Renal cortical epithelial cell (primary cell): ENCODE measurements around the gene SLC38A1. TPM values are rescaled to one million over a fixed set of nuclear protein-coding genes. Genes with fewer than 3 reads are reported as not detected.
"Not testable (repeated sequence)": the region's sequence is repeated elsewhere in the genome, so short reads cannot be mapped to it uniquely, and the experiment has no call there.

Experiments
- DNase-seq: peaks from one replicate; pipeline ENCODE4 v3.0.0-alpha.2; 2011; ENCODE audit warnings: low read depth
- total RNA-seq: library from RNA; depleted of rRNA; stranded (reverse); fragments of >200 nt; gene quantifications from 2 replicates; pipeline ENCODE4 v1.2.3, GENCODE V29; 2014

The SLC38A1 gene
- 173 and 228 TPM in 2 replicates for total RNA-seq

DNA sequence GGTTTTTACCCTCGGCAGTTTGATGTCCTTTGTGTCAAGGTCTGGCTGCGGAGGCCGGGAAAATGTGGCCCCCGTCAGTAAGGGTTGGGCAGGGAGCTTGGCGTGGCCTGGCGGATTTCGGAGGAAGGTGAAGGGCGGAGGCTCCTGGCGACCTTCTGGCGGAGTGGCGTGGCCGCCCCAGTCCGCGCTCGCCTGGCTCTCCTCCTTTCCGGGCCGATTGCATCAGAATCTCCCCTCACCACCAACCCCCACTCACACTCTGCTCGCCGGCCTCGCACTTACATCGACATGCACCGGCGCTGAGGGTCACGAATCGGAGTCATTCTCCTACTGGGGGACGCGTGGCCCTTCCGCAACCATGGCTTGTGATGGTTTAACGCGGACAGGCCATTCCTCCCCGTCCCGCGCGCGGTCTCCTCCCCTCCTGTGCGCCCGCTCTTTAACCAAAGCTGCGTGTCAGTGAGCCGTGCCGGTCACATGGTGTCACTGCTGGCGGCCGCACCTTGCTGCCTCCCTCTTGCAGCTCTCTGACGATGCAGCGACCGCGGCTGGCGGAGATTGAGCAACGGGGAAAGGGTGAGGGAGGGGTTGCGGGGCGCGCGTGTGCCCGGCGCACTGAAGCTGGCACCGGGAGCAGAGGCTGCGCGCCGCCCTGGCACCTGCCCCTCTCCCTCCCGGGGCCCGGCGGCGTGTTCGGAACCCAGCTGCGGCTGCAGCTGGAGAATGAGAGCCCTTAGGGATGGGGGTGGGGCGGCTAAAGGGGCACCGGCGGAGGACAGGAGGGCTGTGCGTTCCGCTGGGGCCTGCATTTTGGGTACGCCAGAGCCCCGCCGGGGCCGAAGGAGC, at the start of gene SLC38A1:
SLC38A1 (minus strand) TSS at position 461 of the 846 bp plus-strand sequence. CDS start 29,243 bp downstream, outside the sequence.
- peak; percentile 75 for DNase-seq

GRCh38 chr12:46318037-46318436, 49.2 kb upstream of the SLC38A1 start:
- no peak for DNase-seq

- no peak for DNase-seq
These were observed 35.2 kb upstream of the SLC38A1 start for GRCh38 chr12:46304070-46304469.

- peak; percentile 52 for DNase-seq
These were observed 34.3 kb upstream of the SLC38A1 start for GRCh38 chr12:46303039-46303666.

GRCh38 chr12:46300910-46301309, 32.1 kb upstream of the SLC38A1 start:
- no peak for DNase-seq

DNA sequence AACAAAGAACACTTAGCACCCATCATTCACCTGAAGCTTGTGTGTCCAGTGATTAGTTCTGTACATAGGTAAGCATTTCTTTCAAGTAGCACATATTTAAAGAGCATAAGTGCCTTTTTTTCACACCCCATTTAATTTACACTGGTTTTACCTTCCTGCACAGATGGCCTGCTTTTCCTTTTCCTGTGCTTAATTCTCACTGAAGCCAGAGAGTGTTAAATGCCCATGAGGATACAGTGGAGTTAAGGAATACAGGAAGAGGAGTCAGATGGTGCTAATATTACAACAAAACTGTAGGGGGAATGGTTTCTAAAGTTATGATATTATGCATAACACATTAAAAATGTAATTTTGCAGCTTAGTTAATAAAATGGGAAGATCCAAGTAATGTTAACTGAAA, 31.0 kb upstream of the SLC38A1 start:
- DNase-seq, result no peak

DNA sequence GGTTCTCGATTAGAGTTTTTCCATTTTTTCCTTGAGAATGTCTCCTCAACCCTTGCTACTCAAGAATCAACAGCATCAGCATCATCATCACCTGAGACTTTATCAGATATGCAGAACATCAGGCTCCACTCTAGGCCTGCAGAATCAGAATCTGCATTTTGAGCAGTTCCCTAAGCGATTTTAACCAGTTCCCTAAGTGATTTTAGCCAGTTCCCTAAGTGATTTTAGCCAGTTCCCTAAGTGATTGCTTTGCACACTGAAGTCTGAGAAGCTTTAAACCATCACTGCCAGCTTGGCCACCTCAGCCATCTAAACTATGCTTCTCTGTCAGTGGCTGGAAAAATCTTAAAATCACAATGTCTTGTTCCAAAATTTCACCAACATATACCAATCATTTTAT, 29.4 kb upstream of the SLC38A1 start:
- DNase-seq, result no peak

- no peak for DNase-seq
These were observed 28.0 kb upstream of the SLC38A1 start for GRCh38 chr12:46296822-46297221.

GRCh38 chr12:46292754-46293402, 24.0 kb upstream of the SLC38A1 start:
- DNase-seq, result no peak

GRCh38 chr12:46291953-46292352, 23.1 kb upstream of the SLC38A1 start:
- DNase-seq, result not testable (repeated sequence)

DNA sequence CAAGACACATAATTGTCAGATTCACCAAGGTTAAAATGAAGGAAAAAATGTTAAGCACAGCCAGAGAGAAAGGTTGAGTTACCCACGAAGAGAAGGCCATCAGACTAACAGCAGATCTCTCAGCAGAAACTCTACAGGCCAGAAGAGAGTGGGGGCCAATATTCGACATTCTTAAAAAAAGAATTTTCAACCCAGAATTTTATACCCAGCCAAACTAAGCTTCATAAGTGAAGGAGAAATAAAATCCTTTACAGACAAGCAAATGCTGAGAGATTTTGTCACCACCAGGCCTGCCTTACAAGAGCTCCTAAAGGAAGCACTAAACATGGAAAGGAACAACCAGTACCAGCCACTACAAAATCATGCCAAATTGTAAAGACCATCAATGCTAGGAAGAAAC, 16.3 kb upstream of the SLC38A1 start:
- not testable (repeated sequence) for DNase-seq

GRCh38 chr12:46282829-46283228, 14.0 kb upstream of the SLC38A1 start:
- DNase-seq, result no peak

- no peak for DNase-seq
These were observed 7.9 kb upstream of the SLC38A1 start for GRCh38 chr12:46276756-46277155.

DNA sequence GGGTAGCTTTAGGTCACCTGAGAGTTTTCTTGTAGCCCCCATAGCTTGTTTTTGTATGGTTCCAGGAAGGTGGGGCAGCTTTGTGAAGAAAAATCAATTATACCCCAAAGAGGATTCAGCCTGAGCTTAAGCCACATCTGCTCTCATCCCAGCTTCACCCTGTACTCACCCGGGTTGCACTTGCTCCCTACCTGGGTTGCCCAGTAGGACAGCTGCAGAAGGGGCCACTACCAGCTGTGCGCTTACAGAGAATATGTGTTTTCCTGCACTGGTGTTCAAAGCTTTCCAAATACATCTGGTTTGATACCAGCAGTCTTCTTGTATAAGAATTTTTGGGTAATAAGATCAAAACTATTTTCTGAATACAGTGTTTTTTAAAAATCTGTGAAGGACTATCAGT, 3.0 kb upstream of the SLC38A1 start:
- DNase-seq, result no peak

DNA sequence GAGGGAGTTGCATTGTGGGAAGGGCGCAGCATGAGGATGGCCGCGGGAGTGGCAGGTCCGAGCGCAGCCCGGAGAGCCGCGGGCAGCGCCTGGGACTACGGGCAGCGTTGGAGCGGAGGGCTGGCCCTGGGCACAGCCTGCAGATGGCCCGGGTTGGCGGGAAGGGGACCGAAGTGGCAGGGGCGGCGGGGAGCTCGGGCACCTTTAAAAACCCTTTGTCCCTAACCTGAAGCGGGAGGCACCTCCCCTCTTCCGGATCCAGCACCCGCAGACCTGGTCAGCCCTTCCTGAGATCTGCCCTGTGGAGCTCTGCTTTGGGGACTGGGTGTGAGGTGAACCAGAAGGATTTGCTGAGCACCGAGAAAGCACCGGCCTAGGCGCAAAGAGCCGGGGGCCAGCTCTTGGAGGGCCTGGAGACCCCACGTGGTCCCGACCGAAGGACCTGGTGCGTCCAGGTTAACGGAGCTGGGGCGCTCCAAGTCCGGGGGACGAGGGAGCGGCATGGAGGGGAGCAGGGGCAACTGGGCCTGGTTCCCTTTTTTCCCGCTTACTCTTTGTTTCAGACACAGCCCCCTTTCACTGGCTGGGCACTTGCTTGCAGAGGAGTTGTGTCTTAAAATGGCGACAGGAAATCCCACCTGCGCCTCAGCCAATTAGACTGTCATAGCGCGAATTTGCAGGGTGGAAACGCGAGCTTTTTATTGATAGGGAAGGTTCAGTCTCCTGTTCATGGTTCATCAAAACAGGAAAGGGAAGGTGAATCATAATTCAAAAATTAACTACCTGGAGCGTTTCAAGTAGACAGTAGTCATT, 792 bp upstream of the SLC38A1 start:
- DNase-seq, result peak; percentile 63

DNA sequence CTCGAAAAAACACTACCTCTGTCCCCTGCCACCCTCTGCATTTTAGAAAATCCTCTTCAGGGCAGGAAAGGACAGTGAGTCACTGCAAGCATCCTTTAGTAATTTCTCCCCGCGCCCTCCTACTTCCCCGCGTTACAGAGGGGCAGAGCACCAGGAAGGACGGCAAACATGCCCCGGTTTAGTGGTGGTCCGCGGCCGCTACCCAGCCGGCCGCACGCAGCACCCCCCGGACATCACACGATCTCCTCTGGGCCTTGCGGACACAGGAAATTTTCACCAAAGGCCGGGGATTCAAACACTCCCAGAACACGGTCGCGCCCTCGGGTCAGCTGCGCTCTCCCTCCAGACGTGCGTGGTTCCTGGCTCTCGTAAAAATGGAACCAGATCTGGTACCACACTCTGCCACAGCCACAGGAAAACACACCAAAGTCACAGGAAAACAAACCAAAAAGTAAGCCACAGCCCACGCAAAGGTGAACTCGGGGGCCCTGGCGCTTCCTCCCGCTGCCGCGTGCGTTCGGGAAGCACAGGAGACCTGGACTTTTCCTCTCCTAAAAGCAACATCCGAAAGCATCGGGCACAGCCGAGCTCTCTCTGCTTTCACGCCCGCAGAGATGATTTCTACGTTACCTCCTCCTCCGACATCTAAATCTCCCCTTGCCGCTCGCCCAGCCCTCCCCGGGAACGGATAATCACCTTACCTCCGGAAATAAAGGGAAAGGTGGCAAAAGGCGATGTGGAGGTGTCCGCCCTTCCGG, 839 bp downstream of the SLC38A1 start:
- DNase-seq, result no peak

GRCh38 chr12:46267575-46267824, 1.3 kb downstream of the SLC38A1 start:
- no peak for DNase-seq

GRCh38 chr12:46266869-46267574, 1.8 kb downstream of the SLC38A1 start:
- peak; percentile 56 for DNase-seq

DNA sequence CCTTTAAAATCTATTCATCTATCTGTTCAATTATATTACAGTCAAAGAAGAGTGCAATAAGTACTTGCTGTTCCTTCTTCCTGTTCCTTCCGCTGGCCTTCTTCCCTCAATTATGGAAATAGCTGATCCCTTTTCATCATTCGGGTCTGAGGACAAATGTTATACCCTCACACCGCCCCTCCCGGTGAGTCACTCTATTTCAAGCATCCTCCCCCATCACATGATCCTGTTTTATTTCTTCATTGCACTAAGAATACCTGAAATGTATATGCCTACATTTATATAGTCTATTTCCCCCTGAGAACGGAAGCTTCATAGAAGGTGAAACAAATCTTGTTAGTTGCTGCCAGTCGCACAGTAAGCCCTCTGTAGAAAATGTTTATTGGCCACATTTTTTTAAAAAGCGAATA, 2.5 kb downstream of the SLC38A1 start:
- DNase-seq, result peak; percentile 48

DNA sequence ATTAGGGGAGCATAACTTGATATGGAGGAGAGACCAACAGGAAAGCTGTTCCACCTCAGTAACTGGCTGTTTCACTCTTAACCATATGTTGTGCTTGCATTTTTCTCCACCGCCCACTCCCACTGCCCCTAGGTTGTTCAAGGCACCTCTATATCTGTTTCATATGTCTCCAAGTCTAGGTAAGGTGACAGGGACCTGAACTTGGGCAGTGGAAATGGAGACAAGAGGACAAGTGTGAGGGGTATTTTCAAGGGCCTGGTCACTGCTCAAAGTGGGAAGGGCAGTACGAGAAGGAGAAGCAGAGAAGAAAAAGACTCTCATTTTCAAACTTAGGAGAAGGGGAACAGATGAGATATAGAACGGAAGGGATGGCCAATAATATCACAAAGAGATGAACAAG, 3.1 kb downstream of the SLC38A1 start:
- no peak for DNase-seq

- no peak for DNase-seq
These were observed 3.7 kb downstream of the SLC38A1 start for GRCh38 chr12:46265102-46265501.
